Fibroblast of lung (primary cell): ENCODE measurements around the gene TRIM46.

Source experiments
- EZH2 ChIP-seq: IDR thresholded peaks from 2 replicates; pipeline ENCODE4 v1.5.1; 2012; ENCODE audit warnings: low read length, control low read depth, mild to moderate bottlenecking; ENCODE audit errors: missing control alignments
- TF ChIP-seq, protein P1 (sequence below), 2 donors: IDR thresholded peaks in 1 of 2; conservative IDR thresholded peaks in 1 of 2; 1 replicate in 1 of 2; 2 replicates in 1 of 2; pipeline ENCODE4 v1.5.1; 2011 to 2012; ENCODE audit warnings: low read length in 2 of 2, control low read depth in 1 of 2, inconsistent platforms in 1 of 2, low read depth in 1 of 2, mild to moderate bottlenecking in 1 of 2

DNA sequence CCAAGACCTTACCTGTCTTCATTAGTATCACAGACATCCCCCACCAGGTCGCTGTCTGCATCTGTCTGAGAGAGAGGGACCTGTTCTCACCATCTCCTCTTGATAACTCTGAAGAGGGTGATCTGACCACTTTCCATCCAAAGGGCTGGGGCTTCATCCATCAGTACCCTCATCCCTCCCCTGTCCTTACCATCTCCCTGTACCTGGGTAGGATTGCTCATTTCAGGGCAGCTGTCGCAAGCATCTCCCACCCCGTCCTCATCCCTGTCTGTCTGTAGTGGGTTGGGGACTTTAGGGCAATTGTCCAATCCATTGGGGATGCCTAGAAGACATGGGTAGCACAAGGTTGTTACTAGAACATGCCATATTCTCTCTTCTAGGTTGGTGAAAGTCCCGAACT is 26.1 kb downstream of the TRIM46 start:
- TF ChIP-seq, protein P1, sequence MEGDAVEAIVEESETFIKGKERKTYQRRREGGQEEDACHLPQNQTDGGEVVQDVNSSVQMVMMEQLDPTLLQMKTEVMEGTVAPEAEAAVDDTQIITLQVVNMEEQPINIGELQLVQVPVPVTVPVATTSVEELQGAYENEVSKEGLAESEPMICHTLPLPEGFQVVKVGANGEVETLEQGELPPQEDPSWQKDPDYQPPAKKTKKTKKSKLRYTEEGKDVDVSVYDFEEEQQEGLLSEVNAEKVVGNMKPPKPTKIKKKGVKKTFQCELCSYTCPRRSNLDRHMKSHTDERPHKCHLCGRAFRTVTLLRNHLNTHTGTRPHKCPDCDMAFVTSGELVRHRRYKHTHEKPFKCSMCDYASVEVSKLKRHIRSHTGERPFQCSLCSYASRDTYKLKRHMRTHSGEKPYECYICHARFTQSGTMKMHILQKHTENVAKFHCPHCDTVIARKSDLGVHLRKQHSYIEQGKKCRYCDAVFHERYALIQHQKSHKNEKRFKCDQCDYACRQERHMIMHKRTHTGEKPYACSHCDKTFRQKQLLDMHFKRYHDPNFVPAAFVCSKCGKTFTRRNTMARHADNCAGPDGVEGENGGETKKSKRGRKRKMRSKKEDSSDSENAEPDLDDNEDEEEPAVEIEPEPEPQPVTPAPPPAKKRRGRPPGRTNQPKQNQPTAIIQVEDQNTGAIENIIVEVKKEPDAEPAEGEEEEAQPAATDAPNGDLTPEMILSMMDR (conservative IDR thresholded peaks at IDR 0.05 in 1 of 2, IDR thresholded peaks at IDR 0.05 in 1 of 2; ENCODE audit: low read depth in 1 of 2, low read length in 2 of 2): no peak
- no peak for TF ChIP-seq EZH2
